Stromal cell of bone marrow (primary cell): ENCODE results near the gene SEC14L5.
"Not testable (repeated sequence)": the region's sequence is repeated elsewhere in the genome, so short reads cannot be mapped to it uniquely, and the experiment has no call there.

Source experiments
- DNase-seq: peaks from one replicate; pipeline ENCODE4 v3.0.0-alpha.2; 2012; ENCODE audit warnings: low read depth

The SEC14L5 gene

GRCh38 chr16:4957720-4958509, at the start of gene SEC14L5:
Gene SEC14L5 (plus strand): TSS chr16:4958330. CDS start chr16:4959324, 994 bp downstream.
- DNase-seq = peak; percentile 90

GRCh38 chr16:4908854-4909401, 49.2 kb upstream of the SEC14L5 start:
- no peak for DNase-seq

- DNase-seq = no peak
These were observed 48.3 kb upstream of the SEC14L5 start for GRCh38 chr16:4909825-4910224.

- no peak for DNase-seq
These were observed 47.3 kb upstream of the SEC14L5 start for GRCh38 chr16:4910828-4911227.

- DNase-seq = no peak
These were observed 46.2 kb upstream of the SEC14L5 start for GRCh38 chr16:4911970-4912386.

GRCh38 chr16:4913130-4913773, 44.9 kb upstream of the SEC14L5 start:
- DNase-seq = no peak

GRCh38 chr16:4913774-4914525, 44.2 kb upstream of the SEC14L5 start:
- no peak for DNase-seq

- no peak for DNase-seq
These were observed 43.5 kb upstream of the SEC14L5 start for GRCh38 chr16:4914528-4915225.

- peak; percentile 94 for DNase-seq
These were observed 42.8 kb upstream of the SEC14L5 start for GRCh38 chr16:4915226-4915761.

GRCh38 chr16:4917117-4917516, 41.0 kb upstream of the SEC14L5 start:
- peak; percentile 38 for DNase-seq

GRCh38 chr16:4918781-4919251, 39.3 kb upstream of the SEC14L5 start:
- no peak for DNase-seq

GRCh38 chr16:4920826-4921225, 37.3 kb upstream of the SEC14L5 start:
- no peak for DNase-seq

- no peak for DNase-seq
These were observed 35.3 kb upstream of the SEC14L5 start for GRCh38 chr16:4922721-4923342.

- DNase-seq = no peak
These were observed 34.3 kb upstream of the SEC14L5 start for GRCh38 chr16:4923853-4924252.

- DNase-seq = no peak
These were observed 33.4 kb upstream of the SEC14L5 start for GRCh38 chr16:4924593-4925292.

- DNase-seq = no peak
These were observed 32.9 kb upstream of the SEC14L5 start for GRCh38 chr16:4925293-4925607.

- DNase-seq = no peak
These were observed 32.3 kb upstream of the SEC14L5 start for GRCh38 chr16:4925791-4926190.

- no peak for DNase-seq
These were observed 31.2 kb upstream of the SEC14L5 start for GRCh38 chr16:4926928-4927327.

- DNase-seq = no peak
These were observed 30.5 kb upstream of the SEC14L5 start for GRCh38 chr16:4927661-4928060.

GRCh38 chr16:4928227-4928626, 29.9 kb upstream of the SEC14L5 start:
- DNase-seq = no peak

- DNase-seq = not testable (repeated sequence)
These were observed 28.5 kb upstream of the SEC14L5 start for GRCh38 chr16:4929619-4930018.
